IPS-20b (cell line): ENCODE data around the gene GCH1.
"Not testable (repeated sequence)": the region's sequence is repeated elsewhere in the genome, so short reads cannot be mapped to it uniquely, and the experiment has no call there.

Source experiments
- H3K27ac ChIP-seq: one replicate; pipeline ENCODE4 v1.5.1; 2013; ENCODE audit warnings: low read length
- H3K27me3 ChIP-seq: 2 replicates; pipeline ENCODE4 v1.6.1; 2013; ENCODE audit warnings: mild to moderate bottlenecking, low read length, inconsistent platforms; ENCODE audit not compliant: insufficient read depth
- H3K36me3 ChIP-seq: 2 replicates; pipeline ENCODE4 v1.6.1; 2013; ENCODE audit warnings: low read depth, mild to moderate bottlenecking, inconsistent platforms, low read length, moderate library complexity; ENCODE audit not compliant: insufficient read depth
- H3K4me1 ChIP-seq: 2 replicates; pipeline ENCODE4 v1.6.1; 2013; ENCODE audit warnings: mild to moderate bottlenecking, control low read depth, inconsistent platforms, low read length, moderate library complexity; ENCODE audit not compliant: insufficient read depth
- H3K4me3 ChIP-seq: 2 replicates; pipeline ENCODE4 v1.5.1; 2013; ENCODE audit warnings: mild to moderate bottlenecking, low read length, inconsistent platforms
- H3K9ac ChIP-seq: 2 replicates; pipeline ENCODE4 v1.6.1; 2013; ENCODE audit warnings: low read depth, mild to moderate bottlenecking, inconsistent platforms, low read length, moderate library complexity
- H3K9me3 ChIP-seq: 2 replicates; pipeline ENCODE4 v1.6.1; 2013; ENCODE audit warnings: mild to moderate bottlenecking, low read depth, low read length, inconsistent platforms; ENCODE audit not compliant: insufficient read depth

The GCH1 gene

GRCh38 chr14:54805070-54805444 lies 97.6 kb downstream of the GCH1 start:
- Histone ChIP-seq H3K27me3 (peaks cover 25% of the 10 kb centered on the region; the same call in 1 of the 2 replicates), H3K9ac (no peak overlapping the region), H3K4me3 (no peak overlapping the region), H3K9me3 (no peaks in the 10 kb centered on the region), H3K36me3 (no peaks in the 10 kb centered on the region), H3K27ac (no peak overlapping the region), H3K4me1 (peaks cover 7% of the 10 kb centered on the region; the same call in 1 of the 2 replicates)

- Histone ChIP-seq H3K36me3 (no peaks in the 10 kb centered on the region), H3K9me3 (no peaks in the 10 kb centered on the region), H3K27ac (no peak overlapping the region), H3K4me1 (peaks cover 7% of the 10 kb centered on the region; the same call in 1 of the 2 replicates), H3K4me3 (no peak overlapping the region), H3K9ac (no peak overlapping the region), H3K27me3 (peaks cover 25% of the 10 kb centered on the region; the same call in 1 of the 2 replicates)
Observed at GRCh38 chr14:54804538-54805041, 98.0 kb downstream of the GCH1 start.

GRCh38 chr14:54803926-54804537 lies 98.6 kb downstream of the GCH1 start:
- Histone ChIP-seq H3K9me3 (no peaks in the 10 kb centered on the region), H3K27me3 (peaks cover 25% of the 10 kb centered on the region; the same call in 1 of the 2 replicates), H3K27ac (no peak overlapping the region), H3K4me3 (no peak overlapping the region), H3K4me1 (peaks cover 7% of the 10 kb centered on the region; the same call in 1 of the 2 replicates), H3K9ac (no peak overlapping the region), H3K36me3 (no peaks in the 10 kb centered on the region)

GRCh38 chr14:54803396-54803795 lies 99.2 kb downstream of the GCH1 start:
- Histone ChIP-seq H3K27ac (no peak overlapping the region), H3K4me3 (no peak overlapping the region), H3K27me3 (peaks cover 25% of the 10 kb centered on the region; the same call in 1 of the 2 replicates), H3K36me3 (no peaks in the 10 kb centered on the region), H3K9me3 (no peaks in the 10 kb centered on the region), H3K9ac (no peak overlapping the region), H3K4me1 (peaks cover 7% of the 10 kb centered on the region; the same call in 1 of the 2 replicates)

- H3K27ac ChIP-seq, H3K4me1 ChIP-seq, H3K9me3 ChIP-seq, H3K9ac ChIP-seq, H3K36me3 ChIP-seq, H3K4me3 ChIP-seq: not testable (repeated sequence)
- peaks cover 25% of the 10 kb centered on the region; the same call in 1 of the 2 replicates for H3K27me3 ChIP-seq
Observed at GRCh38 chr14:54801482-54801881, 101.1 kb downstream of the GCH1 start.

GRCh38 chr14:54798465-54799124 lies 104.0 kb downstream of the GCH1 start:
- H3K9me3 ChIP-seq: no peaks in the 10 kb centered on the region; the same call in none of the 2 replicates

GRCh38 chr14:54797986-54798385 lies 104.6 kb downstream of the GCH1 start:
- H3K4me1 ChIP-seq: no peaks in the 10 kb centered on the region; the same call in 1 of the 2 replicates
- no peak overlapping the region for H3K4me3 ChIP-seq
- H3K27me3 ChIP-seq: peaks cover 1% of the 10 kb centered on the region; the same call in 1 of the 2 replicates
- no peak overlapping the region for H3K27ac ChIP-seq
- H3K9me3 ChIP-seq: no peaks in the 10 kb centered on the region; the same call in none of the 2 replicates
- H3K9ac ChIP-seq: no peak overlapping the region
- H3K36me3 ChIP-seq: no peaks in the 10 kb centered on the region

More at GRCh38 chr14:54798465-54799124, 104.0 kb downstream of the GCH1 start:
- H3K36me3 ChIP-seq: no peaks in the 10 kb centered on the region
- no peak overlapping the region for H3K4me3 ChIP-seq
- no peak overlapping the region for H3K27ac ChIP-seq
- peaks cover 7% of the 10 kb centered on the region; the same call in 1 of the 2 replicates for H3K27me3 ChIP-seq
- no peak overlapping the region for H3K9ac ChIP-seq
- H3K4me1 ChIP-seq: no peaks in the 10 kb centered on the region; the same call in 1 of the 2 replicates

- H3K36me3 ChIP-seq: no peaks in the 10 kb centered on the region
- no peaks in the 10 kb centered on the region; the same call in 1 of the 2 replicates for H3K4me1 ChIP-seq
- no peaks in the 10 kb centered on the region; the same call in 1 of the 2 replicates for H3K27me3 ChIP-seq
- no peak overlapping the region for H3K4me3 ChIP-seq
- H3K27ac ChIP-seq: no peak overlapping the region
- no peaks in the 10 kb centered on the region; the same call in none of the 2 replicates for H3K9me3 ChIP-seq
- H3K9ac ChIP-seq: no peak overlapping the region
Observed at GRCh38 chr14:54797556-54797955, 105.1 kb downstream of the GCH1 start.

- Histone ChIP-seq H3K9me3 (no peaks in the 10 kb centered on the region; the same call in none of the 2 replicates), H3K27me3 (no peaks in the 10 kb centered on the region), H3K9ac (no peak overlapping the region), H3K4me1 (no peaks in the 10 kb centered on the region; the same call in 1 of the 2 replicates), H3K4me3 (no peak overlapping the region), H3K36me3 (no peaks in the 10 kb centered on the region), H3K27ac (no peak overlapping the region)
Observed at GRCh38 chr14:54796961-54797360, 105.7 kb downstream of the GCH1 start.

GRCh38 chr14:54794796-54795195 lies 107.8 kb downstream of the GCH1 start:
- no peaks in the 10 kb centered on the region for H3K36me3 ChIP-seq
- H3K27me3 ChIP-seq: no peaks in the 10 kb centered on the region
- H3K27ac ChIP-seq: no peak overlapping the region
- no peaks in the 10 kb centered on the region; the same call in none of the 2 replicates for H3K9me3 ChIP-seq
- H3K9ac ChIP-seq: no peak overlapping the region
- H3K4me1 ChIP-seq: no peaks in the 10 kb centered on the region; the same call in 1 of the 2 replicates
- H3K4me3 ChIP-seq: no peak overlapping the region

GRCh38 chr14:54794159-54794558 lies 108.5 kb downstream of the GCH1 start:
- no peak overlapping the region for H3K4me3 ChIP-seq
- no peaks in the 10 kb centered on the region; the same call in none of the 2 replicates for H3K9me3 ChIP-seq
- no peak overlapping the region for H3K9ac ChIP-seq
- no peaks in the 10 kb centered on the region; the same call in 1 of the 2 replicates for H3K4me1 ChIP-seq
- H3K36me3 ChIP-seq: no peaks in the 10 kb centered on the region
- no peaks in the 10 kb centered on the region for H3K27me3 ChIP-seq
- H3K27ac ChIP-seq: no peak overlapping the region
